ENCODE measurements around the gene PRR14.

The PRR14 gene

DNA sequence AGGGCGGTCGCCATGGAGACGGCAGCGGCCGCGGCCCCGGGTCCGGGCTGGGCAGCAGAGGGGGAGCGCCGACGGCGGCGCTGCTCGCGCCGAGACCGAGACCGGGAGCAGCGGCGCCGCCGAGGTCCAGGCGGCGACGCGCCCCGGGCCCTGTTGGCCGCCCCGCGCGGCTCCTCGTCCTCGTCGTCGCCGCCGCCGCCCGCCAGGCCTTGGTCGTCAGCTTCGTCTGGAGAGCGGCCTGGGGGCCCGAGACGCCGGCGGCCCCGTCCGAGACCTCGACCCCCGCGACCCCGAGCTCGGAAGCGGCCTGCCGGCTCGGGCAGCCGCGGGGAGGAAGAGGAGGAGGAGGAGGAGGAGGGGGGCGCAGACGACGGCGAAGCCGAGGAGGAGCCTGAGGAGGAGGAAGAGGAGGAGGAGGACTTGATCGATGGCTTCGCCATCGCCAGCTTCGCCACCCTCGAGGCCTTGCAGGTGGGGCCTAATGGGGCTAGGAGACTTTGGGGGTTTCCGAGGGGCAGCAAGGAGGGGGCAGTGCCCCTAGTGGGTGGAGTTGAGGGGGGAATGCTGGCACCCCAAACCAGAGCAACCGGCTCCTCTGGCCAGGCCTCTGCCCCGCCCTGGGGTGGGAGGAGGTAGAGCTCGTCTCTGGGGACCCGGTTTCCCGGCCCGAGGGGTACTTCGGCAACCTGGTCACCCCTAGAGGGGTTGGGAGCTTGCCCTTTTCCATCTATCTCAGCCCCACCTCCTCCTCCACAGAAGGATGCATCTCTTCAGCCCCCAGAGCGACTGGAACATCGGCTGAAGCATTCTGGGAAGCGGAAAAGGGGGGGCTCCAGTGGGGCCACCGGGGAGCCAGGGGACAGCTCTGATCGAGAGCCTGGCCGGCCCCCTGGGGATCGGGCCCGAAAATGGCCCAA lies 9.0 kb downstream of the PRR14 start:
- DNase-seq (ENCODE audit: low read depth), result peak; percentile 19

DNA sequence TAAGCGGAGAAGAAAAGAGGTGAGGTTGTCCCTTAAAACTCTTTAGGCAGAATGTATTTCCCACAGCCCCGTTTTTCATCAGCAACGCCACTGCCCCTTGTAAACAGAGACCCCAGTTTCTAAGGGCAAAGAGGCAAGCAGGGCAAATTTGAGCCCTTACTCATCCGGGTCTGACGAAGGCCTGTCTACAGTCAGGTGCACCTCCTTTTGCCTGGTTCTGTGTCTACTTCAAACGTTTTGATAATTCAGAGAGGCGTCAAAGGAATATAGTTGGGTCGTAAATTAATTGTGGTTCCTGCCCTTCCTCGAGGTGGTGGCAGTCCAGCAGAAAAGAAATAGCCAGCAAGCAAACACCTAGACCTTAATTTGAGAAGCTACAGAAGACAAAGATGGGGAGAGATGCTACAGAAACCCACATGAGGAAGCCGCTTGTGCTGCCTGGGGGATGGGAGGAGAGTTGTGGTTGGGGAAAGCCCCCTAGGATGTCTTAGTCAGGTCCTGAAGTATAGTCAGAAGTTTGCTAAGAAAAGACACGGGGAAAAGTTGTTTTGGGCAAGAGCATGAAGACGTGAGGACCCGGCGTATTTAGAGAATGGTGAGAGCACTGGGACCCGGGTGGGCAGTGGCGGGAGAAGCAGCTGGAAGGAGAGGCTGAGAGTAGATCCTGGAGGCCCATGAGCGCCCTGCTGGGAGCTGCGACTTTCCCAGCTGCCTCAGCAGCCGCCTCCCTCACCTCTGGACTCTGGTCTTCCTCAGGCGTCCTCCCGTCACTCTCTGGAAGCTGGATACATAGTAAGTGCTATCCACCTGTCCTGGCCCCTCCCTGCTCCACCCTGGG lies 9.9 kb downstream of the PRR14 start:
- DNase-seq (ENCODE audit: low read depth), result peak; percentile 58

GRCh38 chr16:30662449-30662848 lies 11.7 kb downstream of the PRR14 start:
- DNase-seq (ENCODE audit: low read depth), result no peak

DNA sequence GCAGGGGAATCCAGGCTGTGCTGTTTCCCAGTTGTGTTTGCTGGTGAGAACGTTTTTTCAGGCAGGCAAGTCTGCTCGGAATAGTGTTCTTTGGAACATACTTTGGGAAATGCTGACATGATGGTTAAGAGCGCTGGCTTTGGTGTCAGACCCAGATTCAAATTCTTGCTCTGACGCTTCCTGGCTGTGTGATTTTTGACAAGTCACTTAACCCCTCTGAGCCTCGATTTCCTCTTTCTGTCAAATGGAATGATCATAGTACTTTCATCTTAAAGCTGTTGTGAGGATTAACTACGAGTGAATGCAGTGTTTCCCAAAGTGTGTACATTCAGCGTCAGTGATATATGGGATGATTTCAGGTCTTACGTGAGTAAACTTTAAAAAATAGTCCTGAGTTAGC lies 12.3 kb downstream of the PRR14 start:
- no peak for DNase-seq (ENCODE audit: low read depth)

DNA sequence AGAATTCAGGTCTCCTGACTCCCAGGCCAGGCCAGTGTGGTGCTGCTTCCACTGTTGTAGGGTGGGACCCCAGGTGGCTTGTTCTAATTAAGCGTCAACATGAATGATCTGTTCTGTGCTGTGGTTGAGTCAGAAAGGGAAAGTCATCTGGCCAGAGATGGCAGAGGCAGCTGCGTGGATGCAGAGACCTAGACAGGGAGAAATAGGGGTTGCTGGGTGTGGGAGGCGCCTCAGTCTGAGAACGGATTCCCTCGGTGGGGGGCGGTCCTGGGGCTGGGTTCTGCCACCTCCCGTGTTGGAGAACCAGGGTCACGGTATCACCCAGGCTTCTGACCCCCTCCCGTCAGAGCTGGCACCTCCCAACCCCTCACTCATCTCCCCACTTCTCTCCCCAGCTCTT lies 13.1 kb downstream of the PRR14 start:
- DNase-seq (ENCODE audit: low read depth), result no peak

DNA sequence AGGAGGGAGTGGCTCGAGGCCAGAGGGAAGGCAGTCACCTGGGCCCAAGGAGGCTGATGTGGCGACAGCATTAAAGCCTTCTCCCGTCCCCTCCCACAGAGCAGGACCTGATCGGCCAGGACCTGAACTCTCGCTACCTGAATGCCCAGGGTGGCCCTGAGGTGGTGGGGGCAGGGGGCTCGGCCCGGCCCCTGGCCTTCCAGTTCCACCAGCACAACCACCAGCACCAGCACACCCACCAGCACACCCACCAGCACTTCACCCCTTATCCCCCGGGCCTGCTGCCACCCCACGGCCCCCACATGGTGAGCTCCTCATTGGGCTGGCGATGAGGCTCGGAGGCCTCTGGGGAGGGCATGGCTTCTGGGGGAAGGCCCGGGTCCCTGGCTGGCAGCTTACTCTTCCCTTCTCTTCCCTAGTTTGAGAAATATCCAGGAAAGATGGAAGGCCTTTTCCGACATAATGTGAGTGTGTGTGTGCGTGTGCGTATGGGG lies 13.9 kb downstream of the PRR14 start:
- DNase-seq (ENCODE audit: low read depth), result no peak

- no peak for DNase-seq (ENCODE audit: low read depth)
Measured at GRCh38 chr16:30665155-30665829, 14.5 kb downstream of the PRR14 start.

- DNase-seq (ENCODE audit: low read depth), result no peak
Measured at GRCh38 chr16:30665830-30666190, 15.1 kb downstream of the PRR14 start.

DNA sequence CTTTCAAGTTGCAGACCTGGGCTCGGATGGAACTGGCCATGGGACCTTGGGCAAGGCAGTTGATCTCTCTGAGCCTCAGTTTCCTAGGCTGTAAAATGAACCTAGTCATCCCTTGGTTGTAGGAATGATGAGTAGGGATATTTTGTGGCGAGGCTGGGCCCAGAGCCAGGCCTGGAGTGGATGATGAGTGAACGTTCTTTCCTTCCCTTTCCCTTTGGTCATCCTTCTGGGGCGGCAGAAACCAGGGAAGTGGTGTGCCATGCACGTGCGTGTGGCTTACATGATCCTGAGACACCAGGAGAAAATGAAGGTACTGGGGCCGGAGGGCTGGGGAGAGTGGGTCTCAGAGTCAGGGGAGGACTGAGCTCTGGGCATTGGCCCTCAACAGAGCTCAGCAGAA lies 15.9 kb downstream of the PRR14 start:
- DNase-seq (ENCODE audit: low read depth), result no peak

DNA sequence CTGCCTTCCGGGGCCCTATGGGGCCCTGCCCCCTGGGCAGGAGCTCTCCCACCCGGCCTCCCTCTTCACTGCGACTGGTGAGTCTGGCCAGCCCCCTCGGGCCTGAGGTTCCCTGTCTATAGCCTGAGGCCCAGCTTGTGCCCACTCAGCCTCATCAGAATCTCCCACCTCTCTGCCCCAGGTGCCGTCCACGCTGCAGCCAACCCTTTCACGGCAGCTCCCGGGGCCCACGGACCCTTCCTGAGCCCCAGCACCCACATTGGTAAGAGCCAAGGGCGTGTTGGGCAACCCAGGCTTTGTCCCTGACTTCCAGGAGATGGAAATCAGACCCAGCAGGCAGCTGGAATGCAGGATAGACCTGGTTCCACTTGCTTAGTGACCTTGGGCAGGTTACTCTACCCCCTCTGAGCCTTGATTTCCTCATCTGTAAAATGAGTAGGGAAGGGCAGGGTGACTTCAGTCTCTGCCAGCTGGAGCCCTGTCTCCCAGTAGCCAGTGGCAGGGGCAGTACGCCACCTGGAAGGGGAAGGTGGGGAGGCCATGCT lies 16.7 kb downstream of the PRR14 start:
- no peak for DNase-seq (ENCODE audit: low read depth)

DNA sequence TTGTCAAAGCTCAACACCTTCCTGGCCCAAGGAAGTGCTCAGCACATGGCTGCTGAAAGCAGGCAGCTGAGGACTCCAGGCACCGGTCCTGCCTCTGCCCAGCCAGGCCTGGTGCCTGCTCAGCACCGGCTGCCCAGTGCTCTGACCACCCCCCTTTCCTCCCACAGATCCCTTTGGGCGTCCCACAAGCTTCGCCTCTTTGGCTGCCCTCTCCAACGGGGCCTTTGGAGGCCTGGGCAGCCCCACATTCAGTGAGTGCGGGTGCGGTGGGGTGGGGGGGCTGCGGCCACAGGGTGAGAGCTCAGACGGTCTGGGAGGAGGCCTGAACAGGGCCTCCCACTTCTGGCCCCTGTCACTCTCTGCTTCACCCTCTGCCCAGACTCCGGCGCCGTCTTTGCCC lies 17.6 kb downstream of the PRR14 start:
- no peak for DNase-seq (ENCODE audit: low read depth)

GRCh38 chr16:30669026-30669902 lies 18.5 kb downstream of the PRR14 start:
- DNase-seq (ENCODE audit: low read depth), result no peak

DNA sequence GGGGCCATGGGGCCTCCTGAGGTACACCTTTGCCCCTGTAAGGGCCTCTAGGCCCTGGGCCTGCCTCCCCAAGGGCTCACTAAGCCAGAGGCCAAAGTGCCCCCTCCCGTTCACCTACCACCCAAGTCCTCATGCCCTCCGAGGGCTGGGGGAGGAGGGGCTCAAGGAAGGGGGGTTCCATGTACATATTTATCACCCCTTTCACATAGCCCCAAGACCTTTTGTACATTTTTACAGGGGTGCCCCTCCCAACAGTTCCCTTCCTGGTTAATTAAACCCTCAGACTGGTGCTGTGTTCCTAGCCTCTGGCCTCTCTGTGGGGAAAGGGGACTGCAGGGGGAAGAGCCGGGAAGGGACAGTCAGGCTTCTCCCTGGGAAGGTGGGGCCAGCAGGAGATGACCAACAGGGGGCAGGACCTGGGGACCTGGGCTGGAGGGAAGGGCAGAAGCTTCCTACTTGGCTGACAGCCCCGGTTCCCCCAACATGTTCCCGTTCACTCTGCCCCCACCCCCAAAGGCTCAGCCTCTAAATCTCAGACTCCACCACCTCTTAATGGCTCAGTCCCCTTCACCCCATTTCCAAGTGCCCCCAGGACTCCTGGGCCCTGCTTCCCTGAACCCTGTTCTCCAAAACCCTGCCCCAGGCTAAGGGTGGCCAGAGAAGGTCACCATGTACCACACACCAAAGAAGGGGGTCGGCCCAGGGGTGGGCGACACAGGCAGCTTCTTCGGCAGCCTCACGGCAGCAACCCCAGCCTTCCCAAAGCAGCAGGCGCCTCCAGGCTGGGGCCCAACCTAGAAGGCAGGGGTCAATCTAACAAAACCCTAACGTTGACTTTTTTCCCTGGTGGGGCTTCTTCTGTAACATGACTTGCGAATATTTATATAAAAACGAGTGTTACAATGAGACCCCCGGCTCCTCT lies 19.4 kb downstream of the PRR14 start:
- no peak for DNase-seq (ENCODE audit: low read depth)

- no peak for DNase-seq (ENCODE audit: low read depth)
Measured at GRCh38 chr16:30675143-30675542, 24.4 kb downstream of the PRR14 start.

DNA sequence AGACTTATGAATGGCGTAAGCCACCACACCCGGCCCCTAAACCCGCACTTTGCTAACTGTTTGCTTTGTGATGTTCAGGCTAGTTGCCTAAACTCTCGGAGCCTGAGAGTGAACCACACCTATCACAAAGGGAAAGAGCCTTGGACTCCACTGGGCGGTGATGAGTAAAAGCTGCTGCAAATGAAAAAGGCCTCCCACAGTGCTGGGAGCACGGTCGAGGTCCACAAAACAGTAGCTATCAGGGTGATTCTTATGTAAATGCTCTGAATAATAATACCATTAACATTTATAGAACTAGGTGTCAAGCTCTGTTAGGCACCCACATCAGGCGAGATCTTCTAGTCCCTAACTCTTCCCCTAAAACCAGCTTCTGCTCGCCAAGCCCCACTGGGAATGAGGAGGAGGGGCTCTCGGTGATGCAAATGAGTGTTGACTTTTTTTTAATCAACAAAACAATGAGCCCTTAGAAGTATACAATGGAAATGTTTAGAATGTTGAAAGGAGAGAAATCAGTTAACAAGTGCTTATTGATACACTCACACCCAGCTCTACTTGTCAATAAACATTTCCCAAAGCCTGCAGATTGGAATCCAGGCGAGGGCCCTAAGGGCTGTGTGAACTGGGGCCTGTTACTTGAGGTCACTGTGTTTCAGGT lies 27.3 kb downstream of the PRR14 start:
- no peak for DNase-seq (ENCODE audit: low read depth)

- DNase-seq (ENCODE audit: low read depth), result no peak
Measured at GRCh38 chr16:30678586-30678970, 27.8 kb downstream of the PRR14 start.

- DNase-seq (ENCODE audit: low read depth), result no peak
Measured at GRCh38 chr16:30680326-30680725, 29.6 kb downstream of the PRR14 start.

DNA sequence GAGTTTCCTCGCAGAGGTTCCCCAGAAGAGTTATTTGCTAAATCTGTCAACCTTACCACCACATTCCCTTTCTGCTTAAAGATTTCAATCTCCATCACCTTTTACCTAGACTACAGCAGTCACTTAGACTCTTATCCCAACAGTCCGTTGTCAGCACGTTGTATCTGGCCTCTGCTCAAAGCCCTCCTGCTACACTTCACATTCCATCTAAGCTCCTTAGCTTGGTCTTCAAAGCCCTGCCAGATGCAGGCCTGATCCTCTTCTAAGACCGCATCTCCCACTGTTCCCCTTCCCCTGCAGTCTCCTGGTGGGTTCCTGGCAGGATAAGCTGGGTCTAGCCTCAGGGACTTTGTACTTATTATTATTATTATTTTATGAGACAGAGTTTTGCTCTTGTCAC lies 37.9 kb downstream of the PRR14 start:
- no peak for DNase-seq (ENCODE audit: low read depth)

DNA sequence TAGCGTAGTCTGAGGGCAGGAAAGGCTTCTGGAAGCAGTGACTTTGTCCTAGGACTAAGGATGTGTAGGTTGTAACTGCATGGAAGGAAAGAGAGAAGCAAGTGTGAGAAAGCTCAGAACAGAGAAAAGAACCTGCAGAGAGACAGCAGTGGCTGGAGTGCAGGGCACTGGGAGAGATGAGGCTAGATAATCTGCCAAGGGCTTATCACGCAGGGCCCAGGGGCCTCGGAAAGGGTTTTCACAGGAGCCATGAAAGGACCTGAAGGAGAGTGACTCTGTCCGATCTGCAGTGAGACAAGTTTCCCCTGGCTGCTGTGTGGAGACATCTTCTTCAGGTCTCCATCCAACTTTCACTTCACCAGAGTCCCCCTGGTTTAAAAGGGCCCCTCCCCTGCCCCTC lies 41.1 kb downstream of the PRR14 start:
- no peak for DNase-seq (ENCODE audit: low read depth)
